Dendritic cell treated with granulocyte-macrophage colony-stimulating factor and Interleukin-4, amounts not matched to agents 40 ng/mL and 50 ng/mL, for 4 days (primary cell): ENCODE results near the gene LRRIQ3.

Source experiments
- H3K27ac Mint-ChIP-seq: one replicate; pipeline ENCODE4 v1.8.0; 2022; ENCODE audit warnings: mild to moderate bottlenecking, mixed read lengths
- H3K27me3 Mint-ChIP-seq: one replicate; pipeline ENCODE4 v1.8.0; 2022; ENCODE audit warnings: mild to moderate bottlenecking, mixed read lengths
- H3K36me3 Mint-ChIP-seq: one replicate; pipeline ENCODE4 v1.8.0; 2022; ENCODE audit warnings: low read depth, mixed read lengths
- H3K4me1 Mint-ChIP-seq: one replicate; pipeline ENCODE4 v1.8.0; 2022; ENCODE audit warnings: low read depth, mixed read lengths
- H3K4me3 Mint-ChIP-seq: one replicate; pipeline ENCODE4 v1.8.0; 2022; ENCODE audit warnings: mild to moderate bottlenecking, moderate library complexity, mixed read lengths
- H3K9me3 Mint-ChIP-seq: one replicate; pipeline ENCODE4 v1.8.0; 2022; ENCODE audit warnings: mixed read lengths
- intact Hi-C: fragments of 100-400 bp; cut with micrococcal nuclease; formaldehyde crosslinking; loops from one replicate; pipeline ENCODE4 v1.15.0; 2022

Gene LRRIQ3

DNA sequence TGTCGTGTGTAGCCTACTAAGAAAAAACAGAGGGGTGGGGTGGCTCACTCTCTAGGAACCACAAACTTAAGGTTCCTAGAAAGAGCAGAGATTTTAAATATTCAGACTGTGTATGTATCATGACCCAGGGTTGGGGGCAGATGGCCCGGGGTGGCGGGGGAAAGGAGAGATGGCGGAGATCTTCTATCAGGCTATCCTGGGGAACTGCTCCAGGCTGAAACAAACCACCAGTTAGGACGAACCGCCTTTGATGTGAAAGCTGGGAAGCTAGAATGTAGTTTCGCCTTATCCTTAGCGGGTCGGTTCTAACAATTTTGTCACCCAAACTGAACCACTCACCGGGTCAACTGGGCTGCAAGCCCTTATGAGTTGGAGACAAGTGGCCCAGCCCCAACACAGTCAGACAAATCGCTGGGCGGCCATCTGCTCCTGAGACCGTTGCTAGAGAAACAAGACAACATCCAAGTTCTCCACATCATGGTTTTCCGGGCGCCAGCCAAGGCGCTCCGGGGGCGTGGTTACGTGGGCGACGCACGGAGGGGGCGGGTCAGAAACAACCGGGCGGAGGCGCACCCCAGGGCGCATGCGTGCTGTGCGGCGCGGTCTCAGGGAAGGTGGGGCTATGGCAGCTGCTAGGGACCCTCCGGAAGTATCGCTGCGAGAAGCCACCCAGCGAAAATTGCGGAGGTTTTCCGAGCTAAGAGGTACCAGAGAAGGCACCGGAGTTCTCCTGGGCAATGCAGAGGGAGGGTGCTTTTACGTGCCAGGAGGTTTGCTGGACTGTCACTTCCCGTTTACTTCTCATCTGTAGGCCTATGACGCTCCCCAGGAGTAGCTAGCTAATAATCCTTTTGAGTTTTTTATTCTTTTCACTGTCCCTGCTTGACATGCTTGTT is at the start of gene LRRIQ3, which contains the start of gene FPGT:
Gene LRRIQ3, minus strand, starts transcription at position 520 of the 896 bp plus-strand sequence. CDS start 14,492 bp downstream, outside the sequence.
Gene FPGT, plus strand, starts transcription at position 586 of the 896 bp plus-strand sequence. Its CDS starts 37 bp downstream, at position 623.
- H3K4me3 Mint-ChIP-seq, result peak within 1 kb of the TSS; percentile 88
- peak within 1 kb of the TSS; percentile 91 for H3K27ac Mint-ChIP-seq
- intact Hi-C loops, result loop anchor here (5.0 kb wide), 2 partner anchors 484 to 1589 kb away; partner anchors contain the start of gene RABGGTB
- peaks cover 6% of the 10 kb centered on the region for H3K4me1 Mint-ChIP-seq
- peaks cover 5% of the 10 kb centered on the region for H3K27me3 Mint-ChIP-seq
- peaks cover 26% of the 10 kb centered on the region for H3K36me3 Mint-ChIP-seq
- H3K9me3 Mint-ChIP-seq, result no peaks in the 10 kb centered on the region

DNA sequence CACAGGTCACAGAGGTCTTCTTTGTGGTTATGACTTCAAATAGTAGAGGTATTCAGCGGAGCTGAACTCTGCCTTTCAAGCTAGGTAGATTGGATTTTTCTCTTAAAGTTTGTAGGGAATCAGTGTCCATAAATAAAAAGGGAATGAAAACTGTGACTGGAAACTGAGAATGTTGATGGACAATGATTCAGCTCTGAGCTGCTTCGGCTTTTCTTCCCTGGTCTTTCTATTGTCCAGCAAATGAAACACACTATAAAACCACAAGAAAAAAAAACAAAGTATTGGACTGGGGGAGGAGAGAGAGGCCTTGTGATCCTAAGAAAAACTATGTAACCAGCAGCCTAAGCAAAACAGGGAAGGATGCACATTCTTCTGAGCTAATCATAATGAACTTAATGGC is 48.3 kb upstream of the LRRIQ3 start:
- Mint-ChIP-seq H3K27ac (no peak overlapping the region), H3K9me3 (peaks cover 24% of the 10 kb centered on the region), H3K27me3 (no peaks in the 10 kb centered on the region), H3K36me3 (no peaks in the 10 kb centered on the region), H3K4me3 (no peak overlapping the region), H3K4me1 (no peaks in the 10 kb centered on the region)
- intact Hi-C loops, result no loop called here

GRCh38 chr1:74245168-74245772 is 47.3 kb upstream of the LRRIQ3 start:
- H3K4me1 Mint-ChIP-seq, result no peaks in the 10 kb centered on the region
- no peaks in the 10 kb centered on the region for H3K36me3 Mint-ChIP-seq
- peaks cover 24% of the 10 kb centered on the region for H3K9me3 Mint-ChIP-seq
- intact Hi-C loops, result no loop called here
- no peak overlapping the region for H3K4me3 Mint-ChIP-seq
- no peaks in the 10 kb centered on the region for H3K27me3 Mint-ChIP-seq
- H3K27ac Mint-ChIP-seq, result no peak overlapping the region

GRCh38 chr1:74237787-74238186 is 39.8 kb upstream of the LRRIQ3 start:
- intact Hi-C loops, result no loop called here
- Mint-ChIP-seq H3K27ac (no peak overlapping the region), H3K4me3 (no peak overlapping the region), H3K4me1 (no peaks in the 10 kb centered on the region), H3K27me3 (no peaks in the 10 kb centered on the region), H3K9me3 (no peaks in the 10 kb centered on the region), H3K36me3 (no peaks in the 10 kb centered on the region)

DNA sequence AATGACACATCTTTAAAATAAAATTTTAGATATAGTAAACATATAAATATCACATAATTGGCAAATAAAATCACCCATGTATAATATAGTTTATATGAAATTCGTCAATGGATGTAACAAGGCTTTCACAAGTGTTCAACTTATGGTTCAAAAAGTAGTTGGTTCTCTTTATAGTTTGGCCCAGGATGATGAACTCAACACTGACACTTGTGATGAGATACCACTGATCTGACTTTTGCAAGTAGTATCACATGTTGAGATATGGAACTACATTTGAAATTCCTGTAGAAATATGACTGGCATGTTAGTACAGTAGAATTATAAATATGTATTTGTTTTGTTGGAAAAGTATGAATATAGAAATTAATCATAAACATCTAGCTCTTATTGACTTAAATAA is 39.1 kb upstream of the LRRIQ3 start:
- H3K27ac Mint-ChIP-seq, result no peak overlapping the region
- no peaks in the 10 kb centered on the region for H3K4me1 Mint-ChIP-seq
- H3K4me3 Mint-ChIP-seq, result no peak overlapping the region
- no peaks in the 10 kb centered on the region for H3K27me3 Mint-ChIP-seq
- intact Hi-C loops, result no loop called here
- no peaks in the 10 kb centered on the region for H3K36me3 Mint-ChIP-seq
- H3K9me3 Mint-ChIP-seq, result peaks cover 5% of the 10 kb centered on the region

GRCh38 chr1:74236440-74236839 is 38.5 kb upstream of the LRRIQ3 start:
- intact Hi-C loops, result no loop called here
- Mint-ChIP-seq H3K27ac (no peak overlapping the region), H3K4me3 (no peak overlapping the region)

DNA sequence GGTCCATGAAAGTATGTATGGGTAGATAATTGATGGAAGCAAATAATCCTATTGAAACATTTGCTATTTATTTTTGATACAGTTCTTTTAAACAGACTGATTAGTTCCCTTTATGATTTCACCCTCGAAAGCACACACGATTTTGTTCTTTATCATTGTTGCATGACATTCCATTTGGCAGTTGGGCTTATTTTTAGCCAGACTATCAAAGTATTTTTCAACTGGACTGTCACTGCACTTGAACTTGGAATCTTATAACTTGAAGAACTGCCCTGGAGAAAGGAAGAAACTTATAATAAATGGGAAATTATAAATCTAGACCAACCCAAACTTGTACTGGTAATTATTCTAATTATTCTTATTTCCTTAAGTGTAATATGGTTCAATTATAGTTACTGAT is 37.2 kb upstream of the LRRIQ3 start, which contains the start of gene TNNI3K:
Gene TNNI3K, plus strand, starts transcription at position 235 of the 400 bp plus-strand sequence. Its CDS starts 65 bp downstream, at position 300.
- no peak within 1 kb of the TSS for H3K27ac Mint-ChIP-seq
- no peaks in the 10 kb centered on the region for H3K4me1 Mint-ChIP-seq
- no peak within 1 kb of the TSS for H3K4me3 Mint-ChIP-seq
- H3K9me3 Mint-ChIP-seq, result peaks cover 7% of the 10 kb centered on the region
- H3K27me3 Mint-ChIP-seq, result no peaks in the 10 kb centered on the region
- intact Hi-C loops, result no loop called here
- no peaks in the 10 kb centered on the region for H3K36me3 Mint-ChIP-seq

More at GRCh38 chr1:74236440-74236839, 38.5 kb upstream of the LRRIQ3 start:
- H3K4me1 Mint-ChIP-seq, result no peaks in the 10 kb centered on the region
- H3K9me3 Mint-ChIP-seq, result peaks cover 7% of the 10 kb centered on the region
- H3K27me3 Mint-ChIP-seq, result no peaks in the 10 kb centered on the region
- no peaks in the 10 kb centered on the region for H3K36me3 Mint-ChIP-seq

- H3K4me1 Mint-ChIP-seq, result no peaks in the 10 kb centered on the region
- H3K27ac Mint-ChIP-seq, result no peak overlapping the region
- intact Hi-C loops, result no loop called here
- H3K9me3 Mint-ChIP-seq, result peaks cover 69% of the 10 kb centered on the region
- no peaks in the 10 kb centered on the region for H3K36me3 Mint-ChIP-seq
- no peaks in the 10 kb centered on the region for H3K27me3 Mint-ChIP-seq
- H3K4me3 Mint-ChIP-seq, result no peak overlapping the region
Observed at GRCh38 chr1:74223453-74223852, 25.5 kb upstream of the LRRIQ3 start.

DNA sequence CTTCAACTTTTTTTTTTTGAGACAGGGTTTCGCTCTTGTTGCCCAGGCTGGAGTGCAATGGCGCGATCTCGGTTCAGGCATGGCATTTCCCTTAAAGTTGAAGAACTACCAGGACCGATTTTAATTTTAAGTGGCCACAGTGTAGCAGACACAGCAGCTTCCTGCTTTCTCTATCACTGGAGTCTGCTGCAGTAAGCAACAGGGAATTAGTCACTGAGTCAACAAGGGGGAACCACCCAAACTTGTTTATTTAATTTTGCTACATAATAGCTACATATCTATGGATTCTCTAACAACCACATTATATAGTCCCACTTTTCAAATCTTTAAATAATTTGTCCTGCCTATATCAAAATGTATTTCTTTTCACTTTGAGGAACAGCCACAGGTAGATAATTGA is 24.7 kb upstream of the LRRIQ3 start:
- H3K4me3 Mint-ChIP-seq, result no peak overlapping the region
- peaks cover 62% of the 10 kb centered on the region for H3K9me3 Mint-ChIP-seq
- intact Hi-C loops, result no loop called here
- no peaks in the 10 kb centered on the region for H3K27me3 Mint-ChIP-seq
- H3K36me3 Mint-ChIP-seq, result no peaks in the 10 kb centered on the region
- H3K4me1 Mint-ChIP-seq, result no peaks in the 10 kb centered on the region
- no peak overlapping the region for H3K27ac Mint-ChIP-seq

GRCh38 chr1:74215229-74215628 is 17.3 kb upstream of the LRRIQ3 start:
- intact Hi-C loops, result no loop called here
- H3K27ac Mint-ChIP-seq, result no peak overlapping the region
- no peaks in the 10 kb centered on the region for H3K27me3 Mint-ChIP-seq
- no peaks in the 10 kb centered on the region for H3K4me1 Mint-ChIP-seq
- no peak overlapping the region for H3K4me3 Mint-ChIP-seq
- no peaks in the 10 kb centered on the region for H3K9me3 Mint-ChIP-seq
- H3K36me3 Mint-ChIP-seq, result no peaks in the 10 kb centered on the region

GRCh38 chr1:74205266-74205665 is 7.3 kb upstream of the LRRIQ3 start:
- no peaks in the 10 kb centered on the region for H3K27me3 Mint-ChIP-seq

DNA sequence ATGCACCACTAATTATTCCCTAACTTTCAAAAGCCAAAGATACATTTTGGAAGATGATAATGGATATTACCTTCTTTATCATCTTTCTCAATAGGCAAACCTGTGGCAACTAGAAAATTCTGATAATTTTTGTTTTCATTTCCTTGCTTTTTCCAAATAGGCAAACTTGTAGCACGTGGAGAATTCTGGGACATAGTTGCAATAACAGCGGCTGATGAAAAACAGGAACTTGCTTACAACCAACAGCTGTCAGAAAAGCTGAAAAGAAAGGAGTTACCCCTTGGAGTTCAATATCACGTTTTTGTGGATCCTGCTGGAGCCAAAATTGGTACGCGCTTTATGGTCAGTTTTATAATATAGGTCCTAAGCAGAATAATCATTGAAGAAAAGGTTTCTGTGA is 1.5 kb upstream of the LRRIQ3 start:
- H3K4me1 Mint-ChIP-seq, result peaks cover 6% of the 10 kb centered on the region
- H3K27me3 Mint-ChIP-seq, result peaks cover 5% of the 10 kb centered on the region
- intact Hi-C loops, result loop anchor here (5.0 kb wide), 2 partner anchors 483 to 1588 kb away; partner anchors contain the start of gene RABGGTB
- peak overlapping the region; percentile 91 for H3K27ac Mint-ChIP-seq
- peaks cover 41% of the 10 kb centered on the region for H3K36me3 Mint-ChIP-seq
- H3K9me3 Mint-ChIP-seq, result no peaks in the 10 kb centered on the region
- H3K4me3 Mint-ChIP-seq, result no peak overlapping the region

More at GRCh38 chr1:74205266-74205665, 7.3 kb upstream of the LRRIQ3 start:
- intact Hi-C loops, result no loop called here
- H3K36me3 Mint-ChIP-seq, result peaks cover 54% of the 10 kb centered on the region
- H3K9me3 Mint-ChIP-seq, result no peaks in the 10 kb centered on the region
- no peaks in the 10 kb centered on the region for H3K4me1 Mint-ChIP-seq
- no peak overlapping the region for H3K27ac Mint-ChIP-seq
- no peak overlapping the region for H3K4me3 Mint-ChIP-seq

- peaks cover 6% of the 10 kb centered on the region for H3K4me1 Mint-ChIP-seq
- H3K9me3 Mint-ChIP-seq, result no peaks in the 10 kb centered on the region
Observed at GRCh38 chr1:74197255-74197654, 721 bp downstream of the LRRIQ3 start.

GRCh38 chr1:74195339-74195738 is 2.6 kb downstream of the LRRIQ3 start:
- Mint-ChIP-seq H3K4me1 (peaks cover 6% of the 10 kb centered on the region), H3K27me3 (peaks cover 5% of the 10 kb centered on the region), H3K9me3 (no peaks in the 10 kb centered on the region), H3K36me3 (peaks cover 9% of the 10 kb centered on the region), H3K27ac (no peak overlapping the region), H3K4me3 (no peak overlapping the region)
- intact Hi-C loops, result loop anchor here (5.0 kb wide), 2 partner anchors 487 to 1592 kb away; partner anchors contain the start of gene RABGGTB

More at GRCh38 chr1:74197255-74197654, 721 bp downstream of the LRRIQ3 start:
- peaks cover 26% of the 10 kb centered on the region for H3K36me3 Mint-ChIP-seq
- peaks cover 5% of the 10 kb centered on the region for H3K27me3 Mint-ChIP-seq
- H3K4me3 Mint-ChIP-seq, result peak overlapping the region; percentile 88
- intact Hi-C loops, result loop anchor here (5.0 kb wide), 2 partner anchors 485 to 1590 kb away; partner anchors contain the start of gene RABGGTB
- peak overlapping the region; percentile 91 for H3K27ac Mint-ChIP-seq
